Activated CD8-positive, alpha-beta memory T cell treated with anti-CD3 and anti-CD28 coated beads, Interleukin-2, amount 50 U/mL, for 1 hour (primary cell): ENCODE data around the gene PTER.

Experiments used
- DNase-seq: peaks from one replicate; pipeline ENCODE4 v3.0.0-alpha.2; 2020; ENCODE audit errors: extremely low read depth

The PTER gene

GRCh38 chr10:16470747-16471146 is 33.9 kb downstream of the PTER start:
- no peak for DNase-seq

GRCh38 chr10:16472828-16473227 is 36.0 kb downstream of the PTER start:
- no peak for DNase-seq

- no peak for DNase-seq
These were observed 40.9 kb downstream of the PTER start for GRCh38 chr10:16477757-16478156.

DNA sequence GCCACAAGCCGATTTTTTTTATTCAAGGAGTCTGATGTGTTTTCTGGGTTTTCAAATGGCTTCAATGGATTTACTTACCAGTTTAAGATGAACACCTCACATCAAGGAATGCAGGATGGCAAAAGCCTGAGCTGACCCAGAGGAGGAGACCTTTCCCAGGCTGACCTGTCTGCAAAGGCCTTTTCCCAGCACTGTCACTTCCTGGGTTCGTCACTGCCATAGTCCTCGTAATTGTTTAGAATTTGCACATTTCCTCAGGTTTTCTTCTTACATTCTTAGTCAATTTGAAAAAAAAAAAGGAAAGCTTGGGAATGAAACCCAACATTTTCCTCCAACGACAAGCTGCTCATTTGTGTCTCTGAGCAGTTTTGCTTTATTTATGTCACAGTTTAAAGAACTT is 42.0 kb downstream of the PTER start:
- no peak for DNase-seq

DNA sequence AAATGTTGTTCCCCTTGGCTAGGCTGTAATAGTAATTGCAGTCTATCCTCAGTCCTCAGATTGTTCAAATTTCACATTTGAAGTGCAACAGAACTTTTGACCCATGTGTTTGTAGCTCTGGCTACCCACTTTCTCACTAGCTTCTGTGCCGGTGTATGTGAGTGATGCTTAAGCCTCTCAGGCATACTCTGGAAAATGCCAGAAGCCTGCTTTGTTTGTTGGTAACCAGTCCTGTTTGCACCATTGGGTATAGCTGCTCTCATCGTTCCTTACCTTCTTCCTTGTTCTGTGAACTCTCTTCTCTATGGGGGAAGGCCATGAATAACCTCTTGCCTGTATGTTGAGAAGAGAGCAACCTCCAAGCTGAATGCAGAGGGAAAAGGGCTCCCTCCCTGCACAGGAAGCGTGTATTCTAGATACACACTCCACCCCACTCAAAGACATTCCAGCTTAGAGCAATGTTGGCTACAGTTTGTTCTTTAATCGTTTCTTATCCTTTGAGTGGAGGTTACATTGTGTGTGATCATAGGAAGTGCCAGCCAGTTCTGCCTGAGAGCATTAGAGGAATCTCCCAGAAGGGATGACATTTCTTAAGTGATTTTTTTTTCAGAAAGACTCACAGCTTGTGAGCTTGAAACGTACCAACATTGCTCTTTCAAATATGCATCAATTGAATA is 44.4 kb downstream of the PTER start:
- no peak for DNase-seq

DNA sequence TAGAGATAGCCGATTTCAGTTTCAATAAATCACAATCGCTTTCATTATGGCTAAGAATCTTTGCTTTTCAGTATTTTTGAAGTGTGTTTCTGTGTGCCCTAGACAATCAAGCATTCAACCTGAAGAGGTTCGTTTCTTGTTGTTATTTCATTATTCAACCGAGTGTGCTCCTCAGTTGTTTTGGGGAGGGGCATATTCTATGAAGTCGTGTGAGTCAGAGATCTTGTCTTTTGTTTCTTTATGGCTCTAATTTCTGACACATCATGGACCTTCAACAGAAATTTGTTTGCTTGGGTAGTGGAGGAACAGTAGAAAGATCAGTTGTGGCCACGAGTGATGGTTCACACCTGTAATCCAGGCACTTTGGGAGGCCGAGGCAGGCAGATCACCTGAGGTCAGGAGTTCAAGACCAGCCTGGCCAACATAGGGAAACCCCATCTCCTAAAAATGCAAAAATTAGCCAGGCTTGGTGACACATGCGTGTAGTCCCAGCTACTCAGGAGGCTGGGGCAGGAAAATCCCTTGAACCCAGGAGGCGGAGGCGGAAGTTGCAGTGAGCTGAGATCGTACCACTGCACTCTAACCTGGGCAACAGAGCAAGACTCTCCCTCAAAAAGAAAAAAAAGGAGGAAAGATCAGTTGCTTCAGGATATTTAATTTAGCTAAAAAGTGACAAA is 46.6 kb downstream of the PTER start:
- DNase-seq = no peak

- no peak for DNase-seq
These were observed 53.7 kb downstream of the PTER start for GRCh38 chr10:16490511-16490910.

- DNase-seq = no peak
These were observed 55.1 kb downstream of the PTER start for GRCh38 chr10:16491933-16492332.

- DNase-seq = no peak
These were observed 57.2 kb downstream of the PTER start for GRCh38 chr10:16493884-16494536.

GRCh38 chr10:16497911-16498310 is 61.1 kb downstream of the PTER start:
- no peak for DNase-seq

GRCh38 chr10:16505161-16505560 is 68.4 kb downstream of the PTER start:
- DNase-seq = no peak

DNA sequence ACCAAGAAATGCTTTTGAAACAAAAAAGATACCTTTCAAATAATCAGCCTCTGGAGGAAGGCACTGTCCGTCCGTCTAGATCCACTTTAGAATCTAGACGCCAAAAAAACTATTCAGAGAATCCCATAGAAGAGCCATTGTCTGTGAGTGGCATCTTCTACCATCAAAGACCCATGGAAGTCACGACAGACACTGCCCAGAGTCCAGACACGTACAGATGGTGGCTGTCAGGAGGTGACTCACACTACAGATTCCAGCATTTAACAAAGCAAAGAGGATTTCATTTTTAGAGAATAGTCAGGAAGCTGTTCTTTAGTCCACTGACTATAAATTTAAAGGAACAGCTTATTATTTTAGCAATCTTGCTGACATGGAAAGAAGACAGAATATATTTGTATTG is 73.2 kb downstream of the PTER start:
- no peak for DNase-seq

DNA sequence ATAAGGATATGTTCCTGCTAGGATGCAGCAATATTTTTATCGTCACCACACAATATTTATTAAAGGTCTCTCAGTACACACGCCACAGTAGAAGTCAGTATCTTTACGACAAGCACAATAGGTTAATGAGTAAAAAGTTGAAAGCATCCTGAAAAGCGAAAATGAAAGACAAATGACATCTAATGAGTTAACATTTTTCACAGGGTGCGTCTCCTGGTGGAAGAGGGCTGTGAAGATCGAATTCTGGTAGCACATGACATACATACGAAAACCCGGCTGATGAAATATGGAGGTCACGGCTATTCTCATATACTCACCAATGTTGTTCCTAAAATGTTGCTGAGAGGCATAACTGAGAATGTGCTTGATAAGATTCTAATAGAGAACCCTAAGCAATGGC is 74.0 kb downstream of the PTER start:
- no peak for DNase-seq

- no peak for DNase-seq
These were observed 82.0 kb downstream of the PTER start for GRCh38 chr10:16518822-16519221.

DNA sequence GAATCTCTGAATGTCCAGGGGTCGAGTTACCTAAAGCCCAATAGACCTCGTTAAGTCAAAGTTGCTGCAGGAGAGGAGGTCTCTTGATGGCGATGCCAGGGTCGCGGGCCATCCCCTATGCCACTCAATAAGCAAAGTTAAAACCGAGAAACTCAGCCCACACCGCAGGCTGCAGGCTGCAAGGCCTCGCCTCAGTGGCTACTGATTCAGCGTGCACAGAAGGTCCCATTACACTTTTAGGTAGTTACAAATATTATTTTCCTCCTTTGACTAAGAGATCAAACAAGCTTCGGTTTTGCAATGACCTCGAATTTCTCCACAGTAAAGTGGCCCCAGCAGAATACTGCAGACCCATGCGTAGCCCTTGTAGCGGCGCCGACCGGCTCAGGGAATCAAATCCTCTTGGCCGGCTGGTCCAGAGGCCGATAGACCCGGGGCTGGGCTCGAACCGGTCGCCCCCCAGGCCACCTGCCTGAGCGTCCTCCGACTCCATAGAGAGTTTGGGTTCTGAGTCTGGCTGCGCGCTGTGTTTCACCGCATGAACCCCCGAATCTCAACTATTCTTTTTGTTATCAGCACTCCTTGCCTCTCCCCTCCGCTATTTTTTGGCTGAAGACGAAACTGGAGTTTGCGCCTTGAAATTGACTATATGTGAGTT is 82.6 kb downstream of the PTER start:
- no peak for DNase-seq

DNA sequence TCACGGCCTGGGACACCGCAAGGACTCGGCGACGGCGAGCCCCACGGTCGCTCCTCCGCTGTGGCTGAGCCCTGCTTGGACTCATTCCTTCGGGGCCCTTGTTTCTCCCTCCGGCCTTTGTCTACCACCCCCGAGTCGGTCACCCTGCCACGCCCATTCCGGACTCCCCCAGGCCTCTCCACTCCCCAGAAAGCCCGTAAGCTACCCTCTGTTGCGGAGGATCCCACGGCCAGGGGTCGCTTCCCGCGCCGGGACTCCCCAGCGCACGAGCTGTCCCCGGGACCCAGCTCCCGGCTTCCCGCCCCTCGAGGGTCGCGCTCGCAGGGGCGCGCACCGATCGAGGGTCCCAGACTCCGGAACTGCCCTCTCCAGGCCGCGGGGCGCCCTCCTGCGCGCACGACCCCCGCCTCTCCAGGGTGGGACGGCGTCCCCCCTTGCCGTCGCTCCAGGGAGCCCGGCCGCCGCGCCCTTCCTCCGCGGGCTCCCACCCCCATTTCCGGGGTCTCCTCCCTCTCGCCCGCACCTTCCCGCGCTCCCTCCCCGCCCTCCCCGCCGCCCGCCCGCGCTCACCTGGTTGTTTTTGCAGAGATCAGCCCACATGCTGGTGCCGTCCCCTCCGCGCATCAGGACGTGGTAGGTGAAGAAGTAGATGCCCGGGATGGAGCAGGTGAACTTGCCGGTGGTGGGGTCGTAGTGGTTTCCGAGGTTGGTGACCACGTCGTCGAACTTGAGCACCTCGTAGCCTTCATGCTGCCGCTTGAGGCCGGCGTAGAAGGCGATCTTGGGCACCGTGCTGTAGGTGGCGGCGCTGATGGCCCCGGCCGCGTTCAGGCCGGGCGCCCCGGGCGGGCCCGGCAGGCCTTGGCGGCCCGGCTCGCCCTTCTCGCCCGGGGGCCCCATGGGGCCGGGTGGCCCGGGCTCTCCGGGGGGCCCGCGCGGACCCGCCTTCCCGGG is 83.4 kb downstream of the PTER start:
- no peak for DNase-seq

GRCh38 chr10:16520900-16521299 is 84.1 kb downstream of the PTER start:
- no peak for DNase-seq

DNA sequence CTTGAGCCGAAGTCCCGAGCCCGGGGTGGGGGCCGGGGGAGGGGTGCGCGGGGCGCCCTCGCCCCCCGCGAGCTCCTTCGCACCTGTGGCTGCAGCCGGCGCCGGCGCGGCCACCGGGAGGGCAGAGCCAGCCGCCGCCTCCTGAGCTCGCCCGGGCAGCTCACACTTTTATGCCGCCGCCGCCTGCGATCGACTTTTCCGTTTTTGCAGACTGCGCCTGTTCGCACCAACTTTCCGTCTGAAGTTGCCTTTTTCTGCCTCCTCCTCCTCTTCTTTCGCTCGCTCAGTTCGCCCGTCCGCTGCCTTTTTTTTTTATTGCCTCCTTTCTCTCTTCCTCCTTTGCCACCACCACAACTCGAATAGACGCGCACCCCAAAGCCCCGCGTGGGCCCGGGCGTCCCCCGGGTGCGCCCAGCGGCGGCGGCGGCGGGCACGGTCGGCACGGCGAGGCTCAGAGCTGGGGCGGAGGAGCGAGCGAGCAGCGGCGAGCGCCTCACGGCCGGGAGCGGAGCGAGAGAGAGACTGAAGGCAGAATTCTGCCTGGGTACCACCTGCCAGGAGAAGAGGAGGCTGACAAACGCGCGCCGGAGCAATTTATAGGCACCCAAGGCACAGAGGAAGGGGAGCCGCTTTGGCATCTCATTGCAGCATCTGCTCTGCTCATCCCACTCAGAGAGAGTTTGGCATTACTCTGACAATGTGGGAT is 84.7 kb downstream of the PTER start, which contains the start of gene C1QL3:
Gene C1QL3, minus strand, starts transcription at position 569 of the 706 bp plus-strand sequence. CDS start 814 bp downstream, outside the sequence.
- DNase-seq = no peak

DNA sequence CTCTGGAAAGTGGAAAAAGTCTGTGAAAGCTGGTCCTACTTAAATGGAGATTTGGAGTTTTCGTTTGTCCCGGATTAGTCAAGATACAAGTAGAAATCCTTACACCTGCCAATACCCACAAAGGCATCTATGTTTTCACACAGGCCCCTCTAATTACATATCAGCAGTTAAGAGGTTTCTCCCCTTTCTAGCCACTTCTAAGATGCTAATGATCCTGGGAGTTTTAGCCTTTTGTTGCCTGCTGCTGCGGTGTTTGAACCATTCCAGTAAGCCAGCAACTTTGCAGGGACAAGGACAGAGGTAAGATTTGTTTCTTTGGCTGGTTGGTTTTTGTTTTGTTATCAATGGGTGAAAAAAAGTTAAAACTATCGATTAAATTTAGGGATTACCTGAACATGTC is 90.6 kb downstream of the PTER start:
- no peak for DNase-seq

DNA sequence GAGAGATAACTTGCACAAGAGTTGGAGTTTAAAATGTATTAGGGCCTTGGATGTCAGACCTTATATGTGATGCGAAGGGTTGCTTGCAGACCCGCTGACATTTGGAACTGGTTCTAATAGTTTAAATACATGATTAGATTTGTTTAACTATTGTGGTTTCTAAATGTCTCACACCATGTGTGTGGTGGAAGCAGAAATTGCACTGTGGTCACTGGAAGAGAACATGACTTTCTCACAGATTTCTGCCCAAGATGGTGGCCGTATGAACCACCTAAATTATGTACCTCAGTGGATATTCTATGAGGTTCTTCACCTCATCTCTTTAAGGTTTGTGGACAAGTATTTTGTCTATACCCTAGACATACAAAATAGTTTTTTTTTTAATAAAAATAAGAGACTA is 93.0 kb downstream of the PTER start:
- no peak for DNase-seq

GRCh38 chr10:16536155-16536554 is 99.3 kb downstream of the PTER start:
- DNase-seq = no peak
